NCI-H446 (cell line): ENCODE data around the gene TMEM178B.
"Not testable (repeated sequence)": the region's sequence is repeated elsewhere in the genome, so short reads cannot be mapped to it uniquely, and the experiment has no call there.

Experiments used
- DNase-seq, 2 experiments: peaks; one replicate each; lab custom pipeline; 2025; lab: John Stamatoyannopoulos, UW

TMEM178B gene

DNA sequence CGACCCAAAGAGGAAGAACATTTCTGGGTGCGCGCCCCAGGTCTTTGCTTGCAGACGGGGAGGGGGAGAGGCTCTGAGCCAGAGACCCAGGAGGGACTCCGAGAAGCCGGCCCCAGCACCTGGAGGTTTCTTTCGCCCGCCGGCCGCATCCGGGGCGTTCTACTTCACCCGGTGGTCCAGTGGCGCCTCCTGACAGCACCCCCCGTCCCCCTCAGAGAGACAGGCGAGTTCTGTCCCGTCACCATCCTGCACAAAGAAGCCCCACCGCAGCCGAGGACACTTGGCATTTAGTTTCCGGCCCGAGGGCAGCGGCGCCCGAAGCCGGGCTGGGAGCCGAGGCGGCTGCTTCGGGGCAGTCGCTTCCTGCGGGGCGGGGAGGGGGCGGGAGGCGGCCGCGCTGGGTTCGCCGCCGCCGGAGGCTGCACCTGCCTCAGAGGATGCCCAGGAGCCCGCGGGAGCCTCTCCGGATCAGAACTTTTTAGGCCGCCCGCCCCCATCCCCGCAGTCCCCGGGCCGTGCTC, at the start of gene TMEM178B:
TSS of gene TMEM178B (plus strand) at position 424 of the 521 bp plus-strand sequence.
- peak in 1 of 2 experiments; percentile 38 for DNase-seq

DNA sequence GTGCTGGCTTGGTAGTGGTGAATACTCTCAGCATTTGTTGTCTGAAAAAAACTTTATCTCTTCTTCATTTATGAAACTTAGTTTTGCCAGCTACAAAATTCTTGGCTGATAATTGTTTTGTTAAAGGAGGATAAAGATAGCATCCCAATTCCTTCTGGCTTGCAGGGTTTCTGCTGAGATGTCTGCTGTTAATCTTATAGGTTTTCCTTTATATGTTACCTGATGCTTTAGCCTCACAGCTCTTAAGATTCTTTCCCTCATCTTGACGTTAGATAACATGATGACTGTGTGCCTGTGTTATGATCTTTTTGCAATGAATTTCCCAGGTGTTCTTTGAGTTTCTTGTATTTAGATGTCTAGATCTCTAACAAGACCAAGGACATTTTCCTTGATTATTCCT, 49.2 kb upstream of the TMEM178B start:
- DNase-seq: no peak

DNA sequence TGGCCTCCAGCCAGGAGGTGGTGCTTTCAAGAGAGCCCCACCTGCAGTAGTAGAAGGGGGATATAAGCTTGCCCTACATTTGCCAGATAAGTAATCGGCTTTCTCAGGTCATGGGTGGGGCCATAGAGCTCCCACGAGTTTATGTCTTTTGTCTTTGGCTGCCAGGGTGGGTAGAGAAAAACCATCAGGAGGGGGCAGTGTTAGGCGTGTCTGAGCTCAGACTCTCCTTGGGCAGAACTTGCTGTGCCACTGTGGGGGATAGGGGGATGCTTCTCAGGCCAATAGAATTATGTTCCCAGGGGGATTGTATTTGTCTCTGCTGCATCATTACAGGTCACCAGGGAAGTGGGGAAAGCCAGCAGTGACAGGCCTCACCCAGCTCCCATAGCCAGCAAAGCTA, 46.8 kb upstream of the TMEM178B start:
- DNase-seq: no peak

DNA sequence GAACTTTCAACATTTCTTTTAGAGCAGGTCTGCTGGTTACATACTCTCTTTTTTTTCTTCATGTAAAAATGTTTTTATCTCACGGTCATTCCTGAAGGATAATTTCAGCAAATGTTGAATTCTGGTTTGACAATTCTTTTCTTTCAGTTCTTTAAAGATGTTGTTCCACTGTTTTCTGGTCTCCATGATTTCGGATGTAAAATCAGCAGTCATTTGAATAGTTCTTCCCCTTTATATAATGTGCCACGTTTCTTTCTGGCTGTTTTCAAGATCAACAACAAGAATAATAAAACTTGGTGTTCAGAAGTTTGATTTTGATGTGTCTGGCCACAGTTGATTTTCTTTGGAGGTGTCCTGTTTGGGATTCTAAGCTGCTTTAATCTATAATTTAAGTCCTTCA, 45.1 kb upstream of the TMEM178B start:
- no peak for DNase-seq

DNA sequence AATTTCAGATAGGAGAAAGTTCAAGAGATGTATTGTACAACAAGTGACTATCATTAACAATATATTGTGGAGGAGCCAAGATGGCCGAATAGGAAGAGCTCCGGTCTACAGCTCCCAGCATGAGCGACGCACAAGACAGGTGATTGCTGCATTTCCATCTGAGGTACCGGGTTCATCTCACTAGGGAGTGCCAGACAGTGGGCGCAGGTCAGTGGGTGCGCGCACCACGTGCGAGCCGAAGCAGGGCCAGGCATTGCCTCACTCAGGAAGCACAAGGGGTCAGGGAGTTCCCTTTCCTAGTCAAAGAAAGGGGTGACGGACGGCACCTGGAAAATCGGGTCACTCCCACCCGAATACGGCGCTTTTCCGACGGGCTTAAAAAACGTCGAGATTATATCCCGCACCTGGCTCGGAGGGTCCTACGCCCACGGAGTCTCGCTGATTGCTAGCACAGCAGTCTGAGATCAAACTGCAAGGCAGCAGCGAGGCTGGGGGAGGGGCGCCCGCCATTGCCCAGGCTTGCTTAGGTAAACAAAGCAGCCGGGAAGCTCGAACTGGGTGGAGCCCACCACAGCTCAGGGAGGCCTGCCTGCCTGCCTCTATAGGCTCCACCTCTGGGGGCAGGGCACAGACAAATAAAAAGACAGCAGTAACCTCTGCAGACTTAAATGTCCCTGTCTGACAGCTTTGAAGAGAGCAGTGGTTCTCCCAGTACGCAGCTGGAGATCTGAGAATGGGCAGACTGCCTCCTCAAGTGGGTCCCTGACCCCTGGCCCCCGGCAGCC, 41.1 kb upstream of the TMEM178B start:
- not testable (repeated sequence) for DNase-seq

DNA sequence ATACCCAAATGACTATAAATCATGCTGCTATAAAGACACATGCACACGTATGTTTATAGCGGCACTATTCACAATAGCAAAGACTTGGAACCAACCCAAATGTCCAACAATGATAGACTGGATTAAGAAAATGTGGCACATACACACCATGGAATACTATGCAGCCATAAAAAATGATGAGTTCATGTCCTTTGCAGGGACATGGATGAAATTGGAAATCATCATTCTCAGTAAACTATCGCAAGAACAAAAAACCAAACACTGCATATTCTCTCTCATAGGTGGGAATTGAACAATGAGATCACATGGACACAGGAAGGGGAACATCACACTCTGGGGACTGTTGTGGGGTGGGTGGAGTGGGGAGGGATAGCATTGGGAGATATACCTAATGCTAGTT, 35.8 kb upstream of the TMEM178B start:
- not testable (repeated sequence) for DNase-seq

DNA sequence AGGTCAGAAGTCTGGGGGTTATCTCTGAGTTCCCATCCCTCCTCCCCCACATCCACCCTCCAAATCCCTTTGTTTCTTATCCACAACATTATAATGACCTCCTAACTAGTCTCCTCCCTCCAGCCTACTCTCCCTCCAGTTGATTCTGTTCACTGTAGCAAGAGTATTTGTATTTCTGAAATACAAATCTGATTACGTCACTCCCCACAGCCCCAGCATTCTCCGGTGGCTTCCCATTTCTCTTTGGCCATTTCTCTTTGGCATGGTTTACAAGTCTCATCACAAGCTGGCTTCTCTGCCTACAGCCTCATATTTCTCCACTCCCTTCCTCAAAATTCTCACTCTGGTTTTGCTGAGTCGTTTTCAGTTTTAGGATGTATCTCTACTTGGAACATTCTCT, 34.5 kb upstream of the TMEM178B start:
- DNase-seq: peak in 1 of 2 experiments; percentile 10

DNA sequence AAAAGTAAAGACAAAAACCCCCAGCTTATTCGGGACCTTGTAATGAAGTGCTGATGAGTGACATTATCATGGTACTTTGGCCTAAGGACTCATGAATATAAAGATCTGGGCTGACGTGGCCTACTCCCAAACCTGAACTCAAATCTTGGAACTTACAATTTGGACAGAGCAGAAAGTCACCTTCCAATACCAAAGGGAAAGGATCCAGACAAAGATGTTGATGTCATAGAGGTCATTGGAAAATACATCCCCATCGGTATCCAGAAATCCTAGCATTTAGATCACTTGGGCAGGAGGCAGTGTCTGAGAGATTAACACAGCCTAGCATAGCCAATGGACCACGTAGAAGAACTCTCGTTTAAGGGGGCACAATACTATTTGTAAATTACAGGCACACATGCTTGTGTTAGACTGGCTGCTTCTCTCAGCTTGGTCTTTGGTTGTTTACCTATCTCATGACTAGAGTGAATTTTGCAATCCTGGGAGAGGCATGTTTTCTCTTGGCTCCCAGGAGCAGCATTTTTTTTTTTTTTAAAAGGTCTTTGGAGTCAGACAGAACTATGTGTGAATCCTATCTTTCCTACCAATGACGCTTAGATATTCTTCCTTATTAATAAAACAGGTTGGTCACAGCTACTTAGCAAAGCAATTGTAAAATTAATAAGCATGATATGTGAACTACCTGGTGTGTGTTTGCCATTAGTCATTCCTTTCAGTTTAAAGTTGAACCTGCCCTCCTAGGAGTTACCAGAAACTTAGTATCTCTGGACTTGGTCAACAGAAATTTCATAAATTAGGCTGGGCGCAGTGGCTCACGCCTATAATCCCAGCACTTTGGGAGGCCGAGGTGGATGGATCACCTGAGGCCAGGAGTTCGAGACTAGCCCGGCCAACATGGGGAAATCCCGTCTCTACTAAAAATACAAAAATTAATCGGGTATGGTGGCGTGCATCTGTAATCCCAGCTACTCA, 31.4 kb upstream of the TMEM178B start:
- no peak for DNase-seq

DNA sequence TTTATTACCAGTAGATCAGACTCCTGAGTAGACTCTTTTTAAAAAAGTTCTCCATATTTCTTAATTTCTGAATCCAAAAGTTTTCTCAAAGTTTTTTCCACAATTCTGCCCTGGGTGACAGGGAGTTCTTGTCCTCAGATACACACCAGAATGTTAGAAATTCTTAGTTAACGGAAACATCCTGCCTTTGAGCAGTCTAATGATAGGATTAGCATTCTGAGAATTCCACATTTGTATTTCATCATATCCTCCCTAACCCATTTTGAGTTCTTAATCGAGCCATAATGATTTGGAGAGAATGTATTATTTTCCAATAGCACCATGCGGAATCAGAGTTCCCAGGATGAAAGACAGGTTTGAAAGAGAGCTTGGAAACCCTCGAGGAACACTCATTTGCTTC, 30.2 kb upstream of the TMEM178B start:
- DNase-seq: no peak

DNA sequence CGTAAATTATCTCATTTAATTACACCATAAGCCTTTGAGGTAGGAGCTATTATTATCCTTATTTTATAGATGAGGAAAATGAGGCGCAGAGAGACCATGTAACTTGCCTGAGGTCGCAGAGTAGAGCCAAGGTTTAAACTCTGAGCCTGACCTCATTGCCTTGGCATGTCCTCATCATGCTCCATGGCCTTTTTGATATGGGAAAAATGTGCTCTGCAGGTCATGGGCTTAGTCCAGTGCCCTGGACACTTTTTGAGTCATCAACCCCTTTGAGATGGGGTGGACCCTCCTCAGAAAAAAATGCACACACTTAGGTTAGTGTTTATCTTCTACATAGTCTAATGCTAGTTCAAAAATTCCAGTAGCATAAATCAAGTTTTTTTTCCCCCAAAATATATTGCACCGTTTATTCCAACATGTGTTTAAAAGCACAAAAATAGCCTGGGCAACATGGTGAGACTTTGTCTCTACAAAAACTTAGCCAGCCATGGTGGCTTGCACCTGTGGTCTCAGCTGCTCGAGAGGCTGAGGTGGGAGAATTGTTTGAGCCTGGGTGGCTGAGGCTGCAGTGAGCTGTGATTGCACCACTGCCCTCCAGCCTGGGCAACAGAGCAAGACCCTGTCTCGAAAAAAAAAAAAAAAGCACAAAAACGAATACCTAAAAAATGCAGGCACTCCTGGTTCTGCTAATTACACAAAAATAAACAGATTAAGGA, 28.6 kb upstream of the TMEM178B start:
- no peak for DNase-seq

DNA sequence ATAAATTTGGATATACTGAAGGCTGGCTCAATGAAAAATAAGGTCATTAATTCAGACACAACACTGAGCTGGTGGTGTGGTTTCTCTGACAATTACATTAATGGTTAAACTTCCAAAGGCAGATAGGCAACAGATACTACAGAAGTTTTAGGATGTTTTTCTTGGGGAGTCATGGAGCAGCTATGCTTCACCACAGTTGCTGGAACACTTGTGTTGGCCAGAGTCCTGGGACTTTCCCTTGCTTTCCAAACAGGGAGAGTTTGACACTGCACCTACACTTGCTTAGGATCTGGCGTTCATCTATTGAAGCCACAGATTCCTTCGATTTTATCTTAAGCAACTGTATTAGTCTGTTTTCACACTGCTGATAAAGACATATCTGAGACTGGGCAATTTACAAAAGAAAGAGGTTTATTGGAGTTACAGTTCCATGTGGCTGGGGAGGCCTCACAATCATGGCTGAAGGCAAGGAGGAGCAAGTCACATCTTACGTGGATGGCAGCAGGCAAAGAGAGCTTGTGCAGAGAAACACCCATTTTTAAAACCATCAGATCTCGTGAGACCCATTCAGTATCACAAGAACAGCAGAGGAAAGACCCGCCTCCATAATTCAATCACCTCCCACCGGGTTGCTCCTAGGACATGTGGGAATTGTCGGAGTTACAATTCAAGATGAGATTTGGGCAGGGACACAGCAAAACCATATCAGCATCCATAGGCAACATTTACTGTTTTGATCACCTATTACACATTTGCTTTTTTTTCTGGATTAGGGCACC, 27.8 kb upstream of the TMEM178B start:
- no peak for DNase-seq

DNA sequence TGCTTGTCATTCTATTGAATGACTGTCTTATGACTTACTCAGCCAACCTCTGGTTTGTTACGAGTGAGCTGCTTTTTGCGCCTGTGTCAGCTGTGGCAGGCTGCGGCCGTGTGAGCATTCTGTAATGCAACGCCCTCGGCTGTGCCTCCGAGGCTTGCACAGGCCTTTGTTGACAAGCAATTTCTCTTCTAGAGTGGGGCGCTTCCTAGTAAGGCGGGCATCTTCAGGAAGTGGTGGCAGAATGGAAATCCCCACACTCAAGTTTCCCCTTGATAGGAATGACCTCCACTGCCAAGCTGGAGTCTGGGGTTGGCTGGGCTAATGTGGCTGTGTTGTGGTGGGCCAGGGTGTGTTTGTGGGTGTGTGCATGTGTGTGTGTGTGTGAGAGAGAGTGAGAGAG, 20.2 kb upstream of the TMEM178B start:
- DNase-seq: no peak

DNA sequence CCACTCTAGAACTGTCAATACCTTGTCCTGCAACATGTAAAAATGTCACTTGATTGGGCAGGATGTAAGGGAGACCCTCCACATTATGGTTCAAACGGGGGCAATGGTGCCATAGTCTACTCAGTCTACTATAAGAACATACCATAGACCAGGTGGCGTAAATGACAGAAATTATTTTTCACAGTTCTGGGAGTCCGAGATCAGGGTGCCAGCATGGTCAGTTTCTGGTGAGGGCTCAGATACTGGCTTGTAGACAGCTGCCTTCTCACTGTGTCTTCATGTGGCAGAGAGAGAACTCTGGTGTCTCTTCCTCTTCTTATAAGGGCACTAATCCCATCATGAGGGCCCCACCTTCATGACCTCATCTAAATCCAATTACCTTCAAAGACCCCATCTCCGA, 18.7 kb upstream of the TMEM178B start:
- DNase-seq: no peak

DNA sequence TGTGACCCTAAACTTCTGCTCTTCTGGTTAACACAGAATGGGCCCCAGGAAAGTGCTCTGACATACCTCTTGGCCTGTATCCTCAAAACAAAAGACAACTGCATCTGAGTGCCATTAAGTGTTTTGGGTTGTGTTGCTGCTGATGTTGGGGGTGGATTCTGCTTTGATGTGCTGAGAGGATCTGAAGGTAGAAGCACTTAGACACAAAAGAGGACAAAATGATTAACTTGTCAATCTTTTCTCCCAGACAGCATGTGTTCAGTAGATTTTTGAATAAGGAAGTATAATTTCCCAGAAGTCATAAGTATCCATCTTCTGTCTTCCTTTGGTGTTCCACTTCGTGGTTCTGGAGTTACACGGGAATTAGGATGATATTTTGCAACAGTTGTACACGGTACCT, 16.1 kb upstream of the TMEM178B start:
- no peak for DNase-seq

DNA sequence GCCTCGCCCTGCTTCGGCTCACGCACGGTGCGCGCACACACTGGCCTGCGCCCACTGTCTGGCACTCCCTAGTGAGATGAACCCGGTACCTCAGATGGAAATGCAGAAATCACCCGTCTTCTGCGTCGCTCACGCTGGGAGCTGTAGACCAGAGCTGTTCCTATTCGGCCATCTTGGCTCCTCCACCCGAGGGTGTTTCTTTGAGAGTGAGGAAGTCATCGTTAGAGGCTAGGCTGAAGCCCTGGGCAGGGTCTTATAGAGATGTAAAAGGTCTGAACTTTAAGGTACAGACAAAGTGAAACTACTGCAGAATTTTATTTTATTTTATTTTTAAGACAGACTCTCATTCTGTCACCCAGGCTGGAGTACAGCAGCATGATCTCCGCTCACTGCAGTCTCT, 6.0 kb upstream of the TMEM178B start:
- DNase-seq: not testable (repeated sequence)

DNA sequence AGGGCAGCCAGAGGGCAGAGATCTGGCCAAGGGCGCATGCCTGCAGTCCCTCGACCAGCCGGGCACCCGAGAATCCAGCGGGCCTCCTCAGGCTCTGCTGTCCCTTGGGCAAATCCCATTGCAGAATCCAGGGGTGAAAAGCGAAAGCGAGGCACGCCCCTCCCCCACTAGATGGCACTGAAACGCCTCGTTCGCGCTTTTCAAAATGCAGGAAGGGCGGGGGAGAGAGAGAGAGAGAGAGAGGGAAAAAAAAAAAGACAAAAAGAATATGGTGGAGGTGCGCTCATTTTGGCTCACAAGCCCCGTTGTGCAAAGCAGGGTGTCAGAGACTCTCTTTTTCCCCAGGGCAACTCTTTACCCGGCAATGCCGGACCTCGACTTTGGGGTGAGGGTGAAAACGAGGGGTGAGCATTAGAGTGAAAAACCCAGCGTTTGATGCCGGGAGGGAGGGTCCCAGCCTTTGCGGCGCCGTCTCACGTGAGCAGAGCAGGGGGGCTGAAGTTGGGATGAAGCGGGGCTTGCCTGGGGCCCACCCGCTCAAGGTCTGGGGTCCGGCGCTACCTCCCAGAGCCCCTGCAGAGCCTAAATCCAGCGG, 2.5 kb upstream of the TMEM178B start:
- DNase-seq: peak; percentile 21 to 78

DNA sequence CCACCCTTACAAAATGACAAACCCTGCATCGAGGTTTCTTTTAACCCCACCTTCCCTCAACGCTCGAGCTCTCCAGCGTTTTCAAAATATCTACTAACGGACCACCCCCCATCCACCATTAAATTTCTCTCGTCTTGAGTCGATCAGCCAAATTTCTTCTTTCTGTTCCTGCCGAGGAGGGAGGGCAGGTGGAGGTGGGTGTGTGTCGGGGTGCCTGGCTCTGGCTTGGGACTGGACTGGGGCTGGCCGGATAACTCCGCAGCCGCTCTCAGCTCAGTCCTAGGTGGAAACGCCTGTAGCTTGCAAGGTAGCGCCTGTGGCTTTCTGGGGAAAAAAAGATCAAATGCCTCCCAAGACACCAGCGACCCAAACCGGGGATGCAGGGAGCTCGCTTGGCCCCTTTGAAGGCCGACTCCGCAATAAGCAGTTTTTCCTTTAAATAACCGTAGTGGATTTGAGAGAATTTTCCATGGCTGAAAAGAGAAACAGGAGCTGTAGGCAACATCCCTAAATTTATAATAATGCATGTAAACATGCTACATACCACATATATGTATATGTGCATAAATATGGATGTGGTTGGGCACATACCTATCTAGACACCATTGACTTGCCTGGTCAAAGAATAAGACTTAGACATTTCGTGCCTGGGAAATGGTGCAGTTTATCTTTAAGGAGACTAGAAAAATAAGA, 1.9 kb upstream of the TMEM178B start:
- peak in 1 of 2 experiments; percentile 34 for DNase-seq

DNA sequence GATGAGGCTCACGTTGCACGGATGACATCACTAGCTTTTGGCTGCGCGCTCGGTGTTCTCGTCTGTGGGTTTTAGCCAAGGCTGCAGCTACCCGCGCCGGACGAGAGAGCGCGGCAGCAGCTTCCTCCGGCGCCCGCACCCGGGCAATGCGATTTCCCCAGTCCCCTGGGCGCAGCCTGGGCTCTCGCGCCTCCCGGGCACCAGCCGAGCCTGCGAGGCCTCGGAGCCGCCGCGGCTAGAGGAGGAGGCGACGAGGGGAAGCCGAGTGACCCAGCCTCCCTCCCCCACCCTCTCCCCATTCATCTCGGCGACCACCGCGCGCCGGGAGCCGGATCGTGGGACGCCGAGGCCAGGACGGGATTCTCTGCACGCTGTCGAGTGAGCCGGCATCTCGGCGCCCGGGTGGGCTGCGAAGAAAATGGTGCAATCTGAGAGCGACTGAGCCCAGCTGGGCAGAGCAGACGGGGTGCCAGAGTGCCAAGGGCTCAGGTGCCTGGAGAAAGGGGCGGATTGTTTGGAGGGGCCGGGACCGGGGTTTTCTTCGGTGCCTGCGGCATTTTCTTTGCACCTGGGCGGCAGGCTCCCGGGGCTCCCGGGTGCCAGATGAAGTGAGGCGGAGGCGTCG, 1.2 kb upstream of the TMEM178B start:
- DNase-seq: peak; percentile 72 to 85

DNA sequence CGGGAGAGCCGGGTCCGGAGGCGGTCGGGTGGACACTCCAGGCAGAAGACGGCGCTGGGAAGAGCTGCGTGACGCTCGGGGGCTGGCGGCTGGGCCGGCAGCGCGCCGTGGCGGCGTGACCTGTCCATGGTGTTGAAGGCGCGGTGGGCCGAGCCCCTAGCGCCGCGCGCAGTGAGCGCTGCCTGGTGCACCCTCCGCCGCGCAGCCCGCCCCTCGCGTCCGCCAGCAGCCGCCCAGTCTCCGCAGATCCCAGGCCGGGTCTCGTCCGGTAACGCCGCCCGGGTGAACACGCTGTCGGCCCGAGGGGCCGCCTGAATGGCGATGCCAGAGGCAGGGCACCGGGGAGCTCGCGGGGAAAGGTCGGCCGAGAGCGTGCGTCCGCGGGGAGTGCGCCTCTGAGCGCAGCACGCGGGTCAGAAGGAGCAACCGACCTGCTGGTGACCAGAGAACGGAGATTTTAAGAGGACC, 657 bp upstream of the TMEM178B start:
- peak; percentile 5 to 38 for DNase-seq
